AG09309 (cell line): ENCODE measurements around the gene LIMK2.
"Not testable (repeated sequence)": the region's sequence is repeated elsewhere in the genome, so short reads cannot be mapped to it uniquely, and the experiment has no call there.

ENCODE experiments used
- DNase-seq: peaks from one replicate; pipeline ENCODE4 v3.0.0-alpha.2; 2010; ENCODE audit warnings: low read depth
- H3K4me3 ChIP-seq: 2 replicates; pipeline ENCODE4 v1.5.1; 2011; ENCODE audit warnings: mild to moderate bottlenecking, low read depth, low read length, moderate library complexity; ENCODE audit not compliant: control insufficient read depth
- TF ChIP-seq, protein P1 (sequence below): IDR thresholded peaks from 2 replicates; pipeline ENCODE4 v1.5.1; 2011; ENCODE audit warnings: mild to moderate bottlenecking, low read depth, low read length, inconsistent platforms; ENCODE audit not compliant: insufficient read depth, control insufficient read depth; ENCODE audit errors: missing control alignments

Gene LIMK2

DNA sequence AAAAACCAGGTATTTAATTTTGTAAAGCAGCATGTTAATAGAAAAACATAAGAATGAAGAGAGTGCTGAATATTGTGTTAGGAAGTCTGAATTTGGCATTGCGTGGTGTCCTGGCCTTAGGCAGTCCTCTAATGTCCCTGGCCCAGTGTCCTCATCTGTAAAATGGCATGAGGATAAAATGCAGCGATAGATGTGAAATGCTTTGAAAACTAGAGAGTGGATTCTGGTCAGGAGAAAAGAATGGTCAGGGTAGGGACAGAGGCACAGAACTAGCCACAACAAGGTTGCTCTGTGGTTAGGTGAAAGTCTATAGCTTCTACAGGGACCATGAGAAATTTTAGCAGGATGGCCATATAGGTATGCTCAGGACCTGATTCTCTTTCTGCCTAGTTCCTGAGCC lies 33.2 kb upstream of the LIMK2 start:
- TF ChIP-seq, protein P1, sequence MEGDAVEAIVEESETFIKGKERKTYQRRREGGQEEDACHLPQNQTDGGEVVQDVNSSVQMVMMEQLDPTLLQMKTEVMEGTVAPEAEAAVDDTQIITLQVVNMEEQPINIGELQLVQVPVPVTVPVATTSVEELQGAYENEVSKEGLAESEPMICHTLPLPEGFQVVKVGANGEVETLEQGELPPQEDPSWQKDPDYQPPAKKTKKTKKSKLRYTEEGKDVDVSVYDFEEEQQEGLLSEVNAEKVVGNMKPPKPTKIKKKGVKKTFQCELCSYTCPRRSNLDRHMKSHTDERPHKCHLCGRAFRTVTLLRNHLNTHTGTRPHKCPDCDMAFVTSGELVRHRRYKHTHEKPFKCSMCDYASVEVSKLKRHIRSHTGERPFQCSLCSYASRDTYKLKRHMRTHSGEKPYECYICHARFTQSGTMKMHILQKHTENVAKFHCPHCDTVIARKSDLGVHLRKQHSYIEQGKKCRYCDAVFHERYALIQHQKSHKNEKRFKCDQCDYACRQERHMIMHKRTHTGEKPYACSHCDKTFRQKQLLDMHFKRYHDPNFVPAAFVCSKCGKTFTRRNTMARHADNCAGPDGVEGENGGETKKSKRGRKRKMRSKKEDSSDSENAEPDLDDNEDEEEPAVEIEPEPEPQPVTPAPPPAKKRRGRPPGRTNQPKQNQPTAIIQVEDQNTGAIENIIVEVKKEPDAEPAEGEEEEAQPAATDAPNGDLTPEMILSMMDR = no peak
- H3K4me3 ChIP-seq = no peak overlapping the region
- DNase-seq = no peak

DNA sequence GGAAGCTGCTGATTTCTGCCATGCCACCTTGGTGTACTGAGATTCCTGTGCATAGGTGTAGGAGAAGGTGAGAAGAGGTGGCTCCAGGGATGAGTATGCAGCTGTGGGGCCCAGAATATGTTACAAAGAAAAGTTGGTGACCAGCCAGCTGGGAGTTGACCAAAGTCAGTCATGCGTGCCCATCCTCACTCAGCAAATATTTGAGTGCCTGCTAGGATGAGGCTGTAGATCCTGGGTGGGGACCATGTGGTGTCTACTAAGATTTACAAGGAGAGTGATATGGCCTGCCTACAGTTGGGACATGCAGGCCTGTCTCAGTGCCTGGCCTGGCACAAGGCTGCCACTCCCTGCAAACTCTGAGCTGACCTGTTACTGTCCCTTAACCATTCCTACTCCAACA lies 32.8 kb upstream of the LIMK2 start:
- TF ChIP-seq, protein P1 = no peak
- no peak for DNase-seq
- no peak overlapping the region for H3K4me3 ChIP-seq

DNA sequence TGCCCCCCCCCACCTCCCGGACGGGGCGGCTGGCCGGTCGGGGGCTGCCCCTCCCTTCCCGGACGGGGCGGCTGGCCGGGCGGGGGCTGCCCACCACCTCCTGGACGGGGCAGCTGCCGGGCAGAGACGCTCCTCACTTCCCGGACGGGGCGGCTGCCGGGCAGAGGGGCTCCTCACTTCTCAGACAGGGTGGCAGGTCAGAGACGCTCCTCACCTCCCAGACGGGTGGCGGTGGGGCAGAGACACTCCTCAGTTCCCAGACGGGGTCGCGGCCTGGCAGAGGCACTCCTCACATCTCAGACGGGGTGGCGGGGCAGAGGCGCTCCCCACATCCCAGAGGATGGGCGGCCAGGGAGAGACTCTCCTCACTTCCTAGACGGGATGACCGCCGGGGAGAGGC lies 28.1 kb upstream of the LIMK2 start:
- no peak for DNase-seq
- H3K4me3 ChIP-seq = no peak overlapping the region
- TF ChIP-seq, protein P1 = no peak

DNA sequence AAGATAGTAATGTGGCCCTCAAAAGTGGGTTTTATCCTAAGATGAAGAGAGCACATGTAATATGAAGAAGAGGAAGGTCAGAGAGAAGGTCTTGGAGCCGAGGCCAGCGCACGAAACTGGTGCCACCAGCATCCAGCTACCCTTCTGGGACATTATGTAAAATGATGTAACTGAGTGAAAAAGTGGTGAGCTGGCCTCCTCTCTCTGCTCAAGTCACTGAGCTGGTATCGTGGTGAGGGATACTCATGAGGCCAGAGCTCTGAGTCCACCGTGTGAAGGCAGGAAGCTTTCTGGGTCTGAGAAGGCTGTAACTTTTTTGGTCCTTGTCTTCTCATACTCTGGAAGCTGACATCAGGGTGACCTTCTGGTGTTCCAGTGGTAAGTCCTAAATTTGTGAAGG lies 27.0 kb upstream of the LIMK2 start:
- DNase-seq = no peak
- TF ChIP-seq, protein P1 = no peak
- no peak overlapping the region for H3K4me3 ChIP-seq

DNA sequence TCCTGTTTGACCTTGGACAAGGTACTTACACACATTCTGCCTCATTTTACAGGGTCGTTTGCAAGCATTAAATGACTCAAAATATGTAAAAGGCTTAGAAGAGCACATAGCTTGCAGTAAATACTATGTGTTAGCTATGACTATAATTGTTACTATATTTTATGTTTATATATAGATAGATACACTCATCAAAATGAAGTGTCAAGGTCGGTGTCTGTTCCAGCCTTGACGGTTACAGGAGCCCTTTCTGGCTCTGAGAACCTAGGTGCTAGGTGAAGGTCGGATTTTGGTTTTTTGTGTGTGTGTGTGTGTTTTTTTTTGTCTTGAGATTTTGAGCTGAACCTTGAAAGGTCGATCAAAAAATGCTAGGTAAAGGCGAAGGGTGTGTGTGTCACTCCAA lies 24.5 kb upstream of the LIMK2 start:
- TF ChIP-seq, protein P1 = no peak
- no peak overlapping the region for H3K4me3 ChIP-seq
- DNase-seq = no peak

DNA sequence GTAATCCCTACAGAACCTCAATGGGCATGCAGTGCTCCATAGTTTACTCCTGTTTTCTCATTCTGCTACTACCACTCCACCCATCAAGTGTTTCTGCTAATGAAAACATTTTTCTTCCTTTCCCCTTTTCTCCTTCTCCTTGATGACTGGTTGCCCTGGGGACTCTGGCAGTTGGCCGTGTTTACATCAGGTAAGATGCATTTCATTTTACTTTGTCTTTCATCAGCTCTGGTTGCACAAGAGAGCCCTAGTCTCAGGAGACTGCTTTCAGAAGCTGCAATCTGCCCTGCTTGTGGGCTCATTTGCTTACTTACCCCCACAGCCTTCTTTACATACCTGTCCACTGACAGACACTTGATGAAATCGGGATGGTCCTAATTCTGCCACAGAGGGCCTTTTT lies 19.6 kb upstream of the LIMK2 start:
- DNase-seq = no peak
- no peak overlapping the region for H3K4me3 ChIP-seq
- TF ChIP-seq, protein P1 = no peak

DNA sequence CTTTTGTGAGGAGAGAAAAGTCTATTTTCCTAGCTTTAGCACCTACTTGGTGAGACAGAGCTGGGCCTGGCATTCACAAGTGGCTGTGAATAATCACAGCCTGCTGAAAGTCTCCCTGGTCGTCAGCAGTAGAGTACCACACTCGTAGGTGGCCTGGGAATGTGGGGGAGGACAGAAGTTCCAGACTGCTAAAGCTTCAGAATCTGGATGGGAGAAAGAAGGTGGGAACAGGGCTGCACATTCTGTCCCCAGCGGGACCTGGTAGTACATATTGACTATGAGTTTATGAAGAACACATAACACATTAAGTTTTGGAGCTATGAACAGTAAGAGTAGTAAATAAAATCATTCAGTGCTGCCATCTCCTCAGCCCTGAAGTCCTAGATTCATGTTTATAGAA lies 19.0 kb upstream of the LIMK2 start:
- no peak overlapping the region for H3K4me3 ChIP-seq
- TF ChIP-seq, protein P1 = no peak
- DNase-seq = no peak

DNA sequence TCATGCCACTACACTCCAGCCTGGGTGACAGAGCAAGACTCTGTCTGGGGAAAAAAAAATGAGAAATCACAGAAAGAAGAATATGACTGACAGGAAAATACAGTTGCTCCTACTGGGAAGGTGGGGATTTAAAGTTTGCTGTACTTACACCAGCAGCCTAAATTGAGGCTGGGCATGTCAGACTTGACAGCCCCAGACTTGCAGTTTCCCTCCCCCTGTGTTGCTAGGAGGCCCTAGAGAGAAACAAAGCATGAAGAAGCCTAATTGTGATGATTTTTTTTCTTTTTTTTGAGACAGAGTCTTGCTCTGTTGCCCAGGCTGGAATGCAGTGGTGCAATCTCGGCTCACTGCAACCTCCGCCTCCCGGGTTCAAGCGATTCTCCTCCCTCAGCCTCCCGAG lies 17.4 kb upstream of the LIMK2 start:
- not testable (repeated sequence) for DNase-seq

More for the DNA sequence above, 17.4 kb upstream of the LIMK2 start:
- H3K4me3 ChIP-seq = not testable (repeated sequence)
